HS-5 (cell line): ENCODE data around the gene BCCIP.
A peak's percentile ranks its signal among the peaks of the same experiment; 100 is the strongest.

Source experiments
- DNase-seq: peaks from one replicate; pipeline ENCODE4 v3.0.0-alpha.2; 2012; ENCODE audit warnings: low read depth

BCCIP gene

DNA sequence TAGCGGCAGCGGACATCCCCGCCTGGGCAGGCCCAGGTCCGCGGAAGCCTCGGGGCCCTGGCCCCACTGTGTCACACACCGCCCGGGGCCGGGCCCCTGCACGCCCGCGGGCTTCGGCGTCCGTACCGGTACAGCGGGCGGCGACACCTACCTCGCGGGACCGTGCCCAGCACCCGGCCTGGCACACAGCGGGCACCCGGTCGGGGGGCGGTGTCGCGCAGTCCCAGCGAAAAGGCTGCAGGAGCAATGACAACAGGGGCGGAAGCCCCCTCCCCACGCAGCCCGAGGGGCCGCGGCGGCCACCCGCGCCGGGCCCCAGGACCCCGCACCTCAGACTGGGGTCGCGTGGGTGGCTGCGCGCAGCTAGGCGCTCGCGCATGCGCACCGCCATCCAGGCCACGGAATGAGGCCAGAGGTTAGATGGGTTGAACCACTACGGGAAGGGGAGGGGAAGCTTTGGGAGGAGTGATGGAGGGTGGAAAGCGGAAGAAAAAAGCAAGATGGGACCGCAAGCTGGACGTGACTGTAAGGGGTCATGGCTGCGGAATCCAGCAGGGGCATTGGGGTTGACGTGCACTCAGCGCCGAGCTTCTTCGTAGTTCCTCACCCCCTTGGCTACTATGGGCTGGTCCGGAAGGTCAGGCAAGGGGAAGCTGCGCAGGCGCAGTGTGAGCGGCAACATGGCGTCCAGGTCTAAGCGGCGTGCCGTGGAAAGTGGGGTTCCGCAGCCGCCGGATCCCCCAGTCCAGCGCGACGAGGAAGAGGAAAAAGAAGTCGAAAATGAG is at the start of gene BCCIP, which contains the start of gene UROS:
BCCIP (plus strand) TSS at position 669 of the 785 bp plus-strand sequence; CDS start at position 681, 12 bp downstream.
UROS (minus strand) TSS at position 381 of the 785 bp plus-strand sequence. CDS start 6,759 bp downstream, outside the sequence.
- peak; percentile 77 for DNase-seq

DNA sequence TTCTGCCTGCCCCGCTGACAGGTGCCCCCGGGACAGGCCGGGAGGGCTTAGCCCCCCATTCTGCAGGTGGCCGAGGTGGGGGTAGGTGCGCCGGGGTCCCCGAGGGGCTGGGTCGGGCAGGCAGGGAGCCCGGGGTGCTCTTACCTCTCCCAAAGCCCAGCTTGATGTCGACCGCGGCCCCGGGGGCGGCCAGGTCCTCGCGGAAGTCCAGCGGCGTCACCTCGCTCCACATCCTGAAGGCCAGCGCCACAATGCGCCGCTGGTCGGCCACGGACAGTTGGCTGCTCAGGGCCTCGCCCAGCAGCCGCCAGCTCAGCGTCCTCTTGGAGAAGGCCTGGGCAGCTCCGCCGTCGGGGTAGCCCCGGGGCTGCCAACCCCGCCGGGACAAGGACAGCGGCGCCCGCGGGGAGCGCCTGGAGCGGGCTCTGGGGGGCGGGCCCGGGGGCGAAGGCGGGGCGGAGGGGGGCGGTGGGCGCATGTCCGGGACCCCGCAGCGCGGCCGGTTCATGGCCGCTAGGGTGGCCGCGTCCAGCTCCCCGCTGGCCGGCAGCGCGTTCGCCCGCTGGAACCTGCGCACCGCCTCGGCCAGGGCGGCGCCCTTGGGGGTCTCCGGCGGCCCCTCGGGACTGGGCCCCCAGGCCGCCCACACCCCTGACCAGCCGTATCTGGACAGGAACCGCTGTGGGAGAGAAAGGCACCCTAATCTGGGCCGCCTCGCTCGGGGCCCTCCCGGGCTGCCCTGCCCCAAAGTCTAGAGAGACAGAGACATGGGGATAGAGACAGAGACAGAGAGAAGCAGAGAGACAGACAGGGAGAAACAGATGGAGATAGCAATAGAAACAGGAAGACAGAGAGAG is 49.4 kb upstream of the BCCIP start:
- no peak for DNase-seq

DNA sequence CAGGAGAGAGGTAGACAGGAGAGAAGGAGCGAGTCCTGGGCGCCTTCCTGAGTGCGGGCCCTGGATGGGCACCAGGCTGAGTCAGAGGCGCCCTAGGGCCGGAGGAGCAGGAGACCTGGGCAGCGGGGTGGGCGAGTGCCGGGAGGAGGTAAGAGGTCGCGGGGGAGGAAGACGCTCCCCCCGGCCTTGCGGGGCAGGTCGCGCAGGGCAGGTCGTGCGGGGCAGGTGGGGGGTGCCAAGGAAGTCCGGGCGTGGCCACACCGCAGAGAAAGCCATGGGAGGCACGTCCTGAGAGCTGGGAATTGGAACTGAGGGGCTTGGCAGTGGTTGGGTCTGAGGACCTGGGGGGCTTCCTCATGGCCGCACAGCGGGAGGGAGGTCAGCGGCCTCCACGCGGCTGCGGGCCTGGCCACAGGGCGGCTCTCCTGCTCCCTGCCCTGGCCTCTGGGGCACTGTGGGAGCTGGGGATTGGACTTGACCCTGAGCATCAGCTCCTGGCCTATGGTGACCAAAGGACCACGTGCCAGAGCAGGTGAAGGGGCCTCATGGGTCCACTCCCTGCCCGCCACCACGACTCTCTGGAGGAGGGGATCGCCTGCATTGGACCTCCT is 48.7 kb upstream of the BCCIP start:
- DNase-seq, result no peak

DNA sequence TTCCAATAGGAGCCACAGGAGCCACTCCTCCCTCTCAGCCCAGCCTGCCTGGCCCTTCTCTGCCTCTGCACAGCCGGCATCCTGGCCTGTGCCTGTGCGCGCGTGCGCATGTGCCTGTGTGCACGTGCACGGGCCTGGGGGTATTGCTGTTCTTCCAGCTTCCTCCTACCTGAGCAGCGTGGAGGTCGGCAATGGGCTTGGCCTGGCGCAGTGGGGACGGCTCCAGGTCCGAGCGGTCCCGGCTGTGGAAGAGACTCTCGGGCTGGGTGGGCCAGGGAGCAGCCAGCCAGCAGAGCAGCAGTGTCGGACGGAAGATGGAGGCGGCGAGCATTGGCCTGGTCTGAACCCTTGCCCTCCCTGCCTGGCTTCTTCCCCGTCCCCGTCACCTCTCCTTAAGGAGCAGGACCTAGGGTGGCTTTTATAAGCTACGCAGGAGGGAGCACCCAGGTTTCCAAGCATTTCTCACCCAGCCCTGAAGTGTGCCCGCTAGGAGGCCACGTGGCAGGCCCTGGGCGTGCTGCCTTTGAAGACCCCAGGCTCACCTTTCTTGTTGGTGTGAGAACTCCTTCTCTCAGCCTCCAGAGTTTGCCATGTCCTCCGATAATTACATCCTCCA is 47.7 kb upstream of the BCCIP start, which contains the start of gene MMP21:
MMP21 (minus strand) TSS at position 331 of the 616 bp plus-strand sequence; CDS start at position 331, 0 bp downstream.
- no peak for DNase-seq

DNA sequence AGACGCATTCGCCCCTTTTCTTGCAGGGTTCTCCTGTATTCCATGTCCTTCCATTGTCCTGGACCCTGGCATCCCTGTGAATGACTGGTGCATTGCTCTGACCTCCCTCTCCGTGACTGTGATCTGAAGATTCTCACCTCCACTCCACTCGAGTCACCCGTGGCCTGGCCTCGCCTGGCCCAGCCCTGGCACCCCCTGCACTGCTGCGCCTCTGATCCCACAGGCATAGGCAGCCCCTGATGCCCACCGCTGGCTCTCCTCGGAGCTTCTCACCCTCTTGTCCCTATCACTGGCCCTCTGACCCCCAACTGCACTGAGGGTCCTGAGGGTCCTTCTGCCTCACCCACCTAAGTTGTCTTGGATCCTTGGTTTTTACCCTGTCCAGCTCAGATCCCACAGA is 45.5 kb upstream of the BCCIP start:
- no peak for DNase-seq

DNA sequence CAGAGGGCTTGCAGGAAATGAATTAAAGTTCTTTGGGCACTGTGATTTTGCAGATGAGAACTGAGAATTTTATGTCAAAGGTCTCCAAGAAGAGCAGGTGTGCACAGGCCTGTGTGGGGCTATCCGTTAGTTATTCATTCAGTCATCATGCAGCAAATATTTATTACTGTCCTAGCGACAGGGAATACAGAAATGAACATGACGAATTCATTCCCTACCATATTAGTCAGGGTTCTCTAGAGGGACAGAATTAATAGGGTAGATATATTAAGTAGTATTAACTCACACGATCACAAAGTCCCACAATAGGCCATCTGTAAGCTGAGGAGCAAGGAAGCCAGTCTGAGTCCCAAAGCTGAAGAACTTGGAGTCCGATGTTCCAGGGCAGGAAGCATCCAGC is 44.8 kb upstream of the BCCIP start:
- no peak for DNase-seq

DNA sequence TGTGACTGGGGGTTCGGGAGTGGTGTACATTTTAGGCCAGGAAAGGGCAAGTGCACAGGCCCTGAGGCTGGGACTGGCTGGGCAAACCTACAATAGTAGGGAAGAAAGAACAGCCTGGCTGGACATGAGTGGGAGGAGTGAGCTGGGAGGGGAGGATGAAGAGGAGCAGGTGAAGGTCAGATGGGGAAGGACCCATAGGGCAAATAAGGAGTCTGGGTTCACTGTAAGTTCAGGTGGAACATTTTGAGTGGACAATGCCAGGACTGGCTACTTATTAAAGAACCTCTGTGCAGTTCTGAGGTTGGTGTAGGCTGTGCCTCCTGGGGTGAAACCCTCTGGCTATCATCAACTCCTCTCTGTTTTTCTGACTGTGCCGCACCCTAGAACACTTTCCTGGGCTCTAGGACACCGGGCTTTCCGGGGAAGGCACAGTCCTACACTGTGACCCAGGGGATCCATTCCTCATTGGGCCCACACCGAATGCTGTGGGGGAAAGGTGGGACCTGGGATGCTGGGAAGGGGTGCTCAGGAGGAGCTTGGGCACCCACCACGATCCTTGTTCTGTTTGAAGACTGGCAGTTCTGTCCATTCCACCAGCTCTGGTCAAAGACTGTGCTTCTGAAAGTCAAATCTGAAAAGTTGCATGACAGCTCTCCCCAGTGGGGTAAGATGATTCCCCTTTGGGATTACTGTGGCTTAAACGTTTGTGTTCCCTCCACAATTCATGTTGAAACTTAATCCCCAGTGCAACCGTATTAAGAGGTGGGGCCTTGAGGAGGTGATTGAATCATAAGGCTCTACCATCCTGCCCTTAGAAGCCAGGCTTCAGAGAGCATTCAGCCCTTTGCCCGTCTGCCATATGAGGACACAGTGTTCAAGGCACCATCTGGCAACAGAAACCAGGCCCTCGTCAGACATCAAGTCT is 43.7 kb upstream of the BCCIP start:
- no peak for DNase-seq

DNA sequence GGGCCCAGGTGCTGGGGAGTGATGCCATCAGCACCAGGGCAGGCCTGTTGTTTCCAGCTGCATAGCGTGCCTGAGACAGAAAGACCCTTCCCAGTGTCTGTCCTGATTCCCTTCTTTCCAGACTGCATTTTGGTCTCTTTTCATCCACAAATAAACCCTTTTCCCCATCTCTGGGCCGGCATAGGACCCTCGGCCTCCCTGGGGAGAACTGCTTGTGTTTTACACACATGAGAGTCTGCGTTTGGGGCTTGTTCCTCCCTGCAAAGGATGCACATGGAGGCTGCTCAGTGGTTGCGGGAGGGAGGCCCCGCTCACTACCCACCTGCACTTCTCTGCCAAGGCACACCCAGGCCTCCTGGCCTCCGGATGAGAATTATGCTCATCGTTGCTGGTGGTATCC is 42.0 kb upstream of the BCCIP start:
- no peak for DNase-seq

DNA sequence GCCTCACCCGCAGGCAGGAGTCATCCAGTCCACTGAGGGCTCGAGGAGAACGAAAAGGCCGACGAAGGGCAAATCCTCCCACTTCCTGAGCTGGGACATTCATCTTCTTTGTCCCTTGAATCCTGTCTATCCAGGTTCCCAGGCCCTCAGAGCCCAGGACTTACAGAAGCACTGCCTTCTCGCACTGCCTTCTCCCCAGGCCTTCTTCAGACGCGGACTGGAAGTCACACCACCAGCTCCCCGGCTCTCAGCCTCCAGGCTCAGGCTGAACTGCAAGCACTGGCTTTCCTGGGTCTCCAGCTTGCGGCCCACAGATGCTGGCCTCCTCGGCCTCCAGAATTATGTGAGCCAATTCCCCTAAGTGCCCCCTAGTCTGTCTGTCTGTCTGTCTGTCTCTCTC is 41.3 kb upstream of the BCCIP start:
- DNase-seq, result no peak

DNA sequence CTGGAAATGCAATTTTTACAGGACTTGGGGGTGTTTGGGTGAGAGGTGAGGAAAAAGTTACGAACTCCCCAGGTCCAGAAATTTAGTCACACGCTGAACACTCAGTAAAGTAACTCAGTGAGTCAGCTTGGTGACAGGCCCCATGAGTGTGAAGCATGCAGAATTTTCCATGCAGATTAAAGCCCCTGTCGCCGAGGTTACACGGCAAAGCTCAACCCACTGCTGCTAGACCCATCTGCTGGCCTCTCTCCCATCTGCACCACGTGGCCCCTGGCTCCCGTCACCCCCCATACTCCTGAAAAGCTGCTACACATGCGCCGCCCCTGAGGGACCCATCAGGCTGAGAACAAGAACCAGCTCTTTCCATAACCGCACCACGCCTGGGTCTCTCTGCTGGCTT is 40.7 kb upstream of the BCCIP start:
- DNase-seq, result no peak

DNA sequence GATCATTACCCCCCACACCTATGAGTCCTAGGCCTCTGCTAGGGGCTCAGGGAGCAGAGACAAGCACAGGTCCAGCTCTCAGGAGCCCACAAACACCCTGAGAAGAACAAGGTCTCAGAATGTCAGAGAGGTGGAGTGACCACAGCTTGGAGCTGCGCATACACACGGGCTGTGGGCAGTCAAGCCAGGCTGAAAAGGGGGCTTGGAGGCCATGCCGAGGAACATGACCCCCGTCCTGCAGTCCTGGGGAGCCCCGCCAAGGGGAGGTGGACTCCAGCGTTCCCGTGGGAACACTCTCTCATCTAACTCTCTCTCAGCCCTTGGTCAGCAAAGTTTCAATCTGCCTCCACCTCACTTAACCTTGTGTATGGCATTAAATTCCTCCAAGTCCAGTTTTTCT is 39.9 kb upstream of the BCCIP start:
- no peak for DNase-seq

DNA sequence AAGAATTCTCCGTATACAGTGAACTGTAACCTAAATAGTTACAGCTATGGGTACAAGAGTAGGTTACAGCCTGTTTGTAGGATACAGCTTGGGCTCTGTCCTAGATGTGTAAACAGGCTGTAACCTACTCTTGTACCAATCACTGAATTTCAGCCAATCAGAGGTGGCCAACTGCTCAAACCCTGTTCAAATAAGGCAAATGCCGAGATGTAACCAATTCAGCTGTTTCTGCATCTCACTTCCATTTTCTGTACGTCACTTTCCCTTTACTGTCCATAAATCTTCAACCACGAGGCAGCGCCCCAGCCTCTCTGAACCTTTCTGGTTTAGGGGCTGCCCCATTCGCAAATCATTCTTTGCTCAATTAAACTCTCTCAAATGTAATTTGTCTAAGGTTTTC is 39.4 kb upstream of the BCCIP start:
- DNase-seq, result no peak

DNA sequence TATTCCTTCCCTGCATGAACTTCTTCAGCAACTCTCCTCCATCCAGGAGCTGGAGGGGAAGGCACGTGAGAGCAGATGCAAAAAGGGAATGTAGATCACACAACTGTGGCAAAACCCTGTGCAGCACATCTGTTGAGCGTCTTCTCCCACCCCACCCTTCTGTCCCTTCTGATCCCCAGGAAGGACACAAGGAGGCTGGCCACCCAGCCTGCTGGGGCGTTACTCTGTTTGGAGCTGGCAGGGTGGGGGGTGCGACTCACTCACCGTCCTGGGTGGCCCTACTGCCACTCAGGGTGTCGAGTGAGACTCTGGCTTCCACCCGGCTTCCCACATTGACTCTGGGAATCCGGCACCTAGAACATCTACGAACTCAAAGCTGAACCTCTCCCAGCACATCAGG is 37.6 kb upstream of the BCCIP start:
- DNase-seq, result no peak

DNA sequence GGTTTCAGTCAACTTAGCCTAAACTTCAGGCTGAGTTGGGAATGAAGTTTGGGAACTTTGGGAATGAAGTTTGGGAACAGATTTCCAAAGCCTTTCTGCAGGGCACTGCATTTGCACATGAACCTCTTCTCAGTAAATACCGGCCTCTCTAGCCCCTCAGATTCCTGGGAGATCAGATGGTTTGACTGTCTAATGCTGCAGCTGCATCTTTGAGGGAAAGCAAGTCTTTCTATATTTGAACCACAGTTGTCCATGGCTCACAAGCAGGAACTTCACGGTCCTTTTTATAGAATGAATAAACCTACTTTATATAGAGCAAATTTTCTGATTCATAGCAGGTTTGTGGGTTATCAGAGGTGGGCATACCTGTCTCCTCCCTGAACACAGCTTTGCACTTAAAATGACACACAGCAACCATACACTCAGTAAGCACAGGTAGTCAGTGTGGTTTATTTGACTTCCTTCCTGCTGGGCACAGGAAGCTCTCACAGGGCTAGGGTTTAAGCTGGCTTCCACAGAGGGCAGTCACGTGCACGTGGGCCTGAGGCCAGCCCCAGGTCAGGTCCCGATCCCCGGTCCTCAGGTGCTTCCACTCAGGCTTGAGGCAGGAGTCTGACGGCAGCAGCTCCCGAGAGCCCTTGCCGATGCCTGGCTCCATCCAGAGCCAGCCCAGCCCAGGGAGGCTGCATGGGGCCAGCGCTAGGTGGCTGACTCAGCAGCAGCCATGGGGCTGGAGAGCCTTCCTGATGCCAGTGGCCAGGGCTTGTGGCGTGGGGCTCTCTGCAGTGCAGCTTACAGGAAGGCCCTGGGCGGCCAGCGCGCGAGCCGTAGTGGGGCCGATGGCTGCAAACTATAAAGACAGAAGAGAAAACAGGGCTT is 35.0 kb upstream of the BCCIP start:
- no peak for DNase-seq

DNA sequence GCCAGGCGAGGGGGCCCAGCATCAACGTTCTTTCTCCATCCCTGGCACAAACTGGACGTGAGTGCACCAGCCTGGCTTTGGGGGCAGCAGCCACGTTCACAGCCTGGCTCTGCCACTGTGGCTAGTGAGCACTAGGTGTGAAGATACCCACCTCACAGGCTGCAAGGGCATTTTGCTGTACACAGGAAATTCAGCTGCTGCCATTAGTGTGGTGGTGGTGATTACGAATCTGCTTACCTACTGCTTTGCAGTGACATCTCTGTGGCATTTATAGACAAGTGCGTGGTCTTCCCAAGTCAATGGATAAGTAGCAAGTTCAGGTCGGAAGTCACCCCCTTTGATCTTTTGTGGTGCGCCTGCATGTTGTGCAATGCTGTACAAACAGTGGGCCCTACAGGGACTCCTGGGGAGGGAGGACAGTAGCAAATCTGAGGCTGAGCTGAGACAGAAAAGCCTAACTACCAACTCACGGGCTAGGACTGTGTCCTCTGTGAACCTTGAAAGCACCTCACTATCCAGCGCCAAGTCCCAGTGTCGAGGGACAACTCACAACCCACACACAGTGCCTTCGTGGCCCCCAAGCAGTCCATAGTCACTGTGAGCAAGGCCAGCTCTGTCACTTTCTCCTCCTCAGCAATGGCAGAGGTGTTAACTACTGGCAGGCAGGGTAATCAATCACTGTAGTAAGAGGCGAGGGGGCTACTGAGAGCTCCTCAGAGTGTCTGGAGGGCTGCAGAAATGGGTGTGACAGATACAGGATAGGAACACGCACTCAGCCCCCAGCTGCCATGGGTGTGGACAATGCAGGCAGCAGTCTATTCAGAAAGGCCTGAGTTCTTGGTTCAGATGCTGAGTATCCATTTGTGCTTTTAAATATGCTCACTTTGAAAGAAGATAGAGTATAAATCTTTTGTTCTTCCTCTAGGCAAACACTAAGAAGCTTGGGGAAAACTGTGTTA is 30.7 kb upstream of the BCCIP start:
- no peak for DNase-seq

DNA sequence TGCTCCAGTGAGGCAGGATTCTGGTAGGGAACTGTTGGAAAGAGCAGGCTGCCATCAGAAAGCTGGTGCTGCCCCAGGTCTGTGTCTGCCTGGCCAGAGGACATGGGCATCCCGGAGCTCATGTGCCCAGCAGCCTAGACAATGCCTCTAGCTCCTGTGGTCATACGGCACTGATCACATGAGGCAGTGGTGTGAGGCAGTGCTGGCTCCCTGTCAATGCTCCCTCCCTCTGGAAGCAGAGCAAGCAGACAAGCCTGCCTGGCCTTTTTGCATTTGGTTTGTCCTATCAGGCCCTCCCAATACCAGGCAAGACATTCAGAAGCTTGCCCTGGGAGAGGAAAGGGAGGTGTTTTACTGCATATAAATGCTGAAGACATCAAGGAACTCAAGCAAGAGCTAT is 28.2 kb upstream of the BCCIP start:
- no peak for DNase-seq

DNA sequence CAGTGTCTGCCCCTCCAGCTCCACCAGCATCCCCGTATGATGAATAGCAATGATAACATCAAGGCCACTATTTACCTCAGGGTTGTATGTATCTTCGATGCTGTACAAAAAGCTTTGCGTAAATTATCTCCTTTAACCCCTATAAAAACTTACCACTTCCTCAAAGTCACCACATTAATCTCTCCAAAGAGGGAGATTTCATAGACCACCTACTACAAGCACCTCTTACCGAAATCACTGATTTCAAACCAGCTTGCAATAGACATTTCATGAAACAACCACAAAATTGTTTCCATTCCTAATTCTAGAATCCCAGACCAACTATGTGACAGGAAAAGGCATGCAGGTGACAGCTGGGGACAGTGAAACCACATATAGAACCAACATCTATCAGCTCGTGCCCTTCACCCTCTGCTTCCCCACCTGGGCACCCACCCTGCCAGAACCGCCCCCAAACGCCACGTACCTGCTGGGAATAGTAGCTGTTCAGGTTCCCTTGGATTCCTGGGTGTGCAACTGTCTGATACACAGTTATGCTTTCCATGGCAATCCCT is 27.6 kb upstream of the BCCIP start:
- DNase-seq, result no peak

DNA sequence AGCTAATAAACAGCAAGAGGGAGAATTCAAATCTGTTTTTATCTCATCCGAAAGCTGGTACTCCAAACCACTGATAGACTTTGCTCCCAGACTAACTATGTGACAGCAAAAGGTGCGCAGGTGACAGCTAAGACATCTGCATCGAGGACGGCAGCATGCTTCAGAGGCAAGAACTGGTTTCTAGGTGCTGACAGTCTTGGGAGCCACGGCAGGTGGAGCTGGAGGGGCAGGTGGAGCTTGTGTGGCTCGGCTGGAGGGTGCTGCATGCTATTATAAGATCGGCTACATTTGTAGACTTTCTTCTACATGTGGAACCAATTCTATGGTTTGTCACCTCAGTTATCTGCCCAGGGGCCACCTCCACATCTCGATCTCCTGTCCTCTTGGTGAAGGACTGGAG is 25.9 kb upstream of the BCCIP start:
- DNase-seq, result no peak
